Tibial nerve (tissue), 4 donors: ENCODE results near the gene HOXB9. TPM values are rescaled to one million over a fixed set of nuclear protein-coding genes. Genes with fewer than 3 reads are reported as not detected.

Experiments used
- DNase-seq, 2 donors: peaks; one replicate each; pipeline ENCODE4 v3.0.0-alpha.2; 2019; ENCODE audit warnings: low spot score in 2 of 2
- H3K27ac ChIP-seq, 4 donors: fragments of 200-600 bp; sonication (generic) in 3 of 4; one replicate each; pipeline ENCODE4 v1.5.1; 2017 to 2019; ENCODE audit warnings: mild to moderate bottlenecking in 1 of 4
- H3K27me3 ChIP-seq, 2 donors: fragments of 200-600 bp; sonication (generic) in 1 of 2; one replicate each; pipeline versions ENCODE4 v1.5.1 to v1.6.0; 2017 to 2019
- H3K36me3 ChIP-seq, 3 donors: fragments of 200-600 bp; sonication (generic); one replicate each; pipeline ENCODE4 v1.5.1; 2018 to 2019
- H3K4me1 ChIP-seq, 4 donors: fragments of 200-600 bp; sonication (generic) in 3 of 4; one replicate each; pipeline ENCODE4 v1.5.1; 2017 to 2019
- H3K4me3 ChIP-seq, 4 donors: fragments of 200-600 bp; sonication (generic) in 3 of 4; one replicate each; pipeline ENCODE4 v1.5.1; 2017 to 2019; ENCODE audit warnings: mild to moderate bottlenecking in 1 of 4, moderate library complexity in 1 of 4
- H3K9me3 ChIP-seq, 4 donors: fragments of 200-600 bp; sonication (generic) in 3 of 4; one replicate each; pipeline ENCODE4 v1.5.1; 2017 to 2019
- EP300 ChIP-seq, 2 donors: sonication (generic); formaldehyde crosslinking; IDR thresholded peaks; one replicate each; pipeline ENCODE4 v1.6.1; 2017; ENCODE audit warnings: antibody characterized with exemption in 2 of 2, mild to moderate bottlenecking in 1 of 2
- POLR2A ChIP-seq, 2 donors: fragments of 450-650 bp; IDR thresholded peaks; one replicate each; pipeline ENCODE4 v1.6.1; 2017; ENCODE audit warnings: antibody characterized with exemption in 2 of 2, mild to moderate bottlenecking in 2 of 2, moderate library complexity in 2 of 2
- WGBS, 2 donors: methylation state at CpG; one replicate each; pipeline ENCODE4 v1.1.5; 2018; 5-methylcytosine and 5-hydroxymethylcytosine counted together
- small RNA-seq: library from RNA; depleted of rRNA; stranded (forward); fragments of <200 nt; gene quantifications from one replicate; pipeline ENCODE3, GENCODE V24; 2016
- total RNA-seq, 4 donors: library from RNA; depleted of rRNA; stranded (reverse); fragments of >200 nt; gene quantifications; one replicate each; pipeline ENCODE4 v1.1.0, GENCODE V29; 2016
- TF ChIP-seq, protein P1 (sequence below), 5 experiments: fragments of 200-600 bp in 3 of 5; fragments of 450-650 bp in 2 of 5; sonication (generic) in 3 of 5; IDR thresholded peaks; one replicate each; pipeline ENCODE4 v1.5.1; 2016 to 2019; ENCODE audit warnings: antibody characterized with exemption in 5 of 5, mild to moderate bottlenecking in 3 of 5, moderate library complexity in 2 of 5

The HOXB9 gene
- total RNA-seq, 4 donors from 2014 or later, result 0.21 to 0.30 TPM; not detected in 2

GRCh38 chr17:48575673-48576478, 50.3 kb downstream of the HOXB9 start:
- WGBS, 2 donors, result 9 to 19% methylated on average over 22 of the region's 22 CpGs
- Histone ChIP-seq H3K27me3 (peaks cover 0 to 87% of the 10 kb centered on the region in 2 donors), H3K9me3 (no peaks in the 10 kb centered on the region), H3K27ac (peak overlapping the region; percentile 43 to 85 (median 81)), H3K36me3 (no peaks in the 10 kb centered on the region), H3K4me1 (peaks cover 0 to 67% (median 13%) of the 10 kb centered on the region in 4 donors), H3K4me3 (peak overlapping the region in 3 of 4 donors; percentile 34 to 58 (median 53))
- TF ChIP-seq, protein P1, sequence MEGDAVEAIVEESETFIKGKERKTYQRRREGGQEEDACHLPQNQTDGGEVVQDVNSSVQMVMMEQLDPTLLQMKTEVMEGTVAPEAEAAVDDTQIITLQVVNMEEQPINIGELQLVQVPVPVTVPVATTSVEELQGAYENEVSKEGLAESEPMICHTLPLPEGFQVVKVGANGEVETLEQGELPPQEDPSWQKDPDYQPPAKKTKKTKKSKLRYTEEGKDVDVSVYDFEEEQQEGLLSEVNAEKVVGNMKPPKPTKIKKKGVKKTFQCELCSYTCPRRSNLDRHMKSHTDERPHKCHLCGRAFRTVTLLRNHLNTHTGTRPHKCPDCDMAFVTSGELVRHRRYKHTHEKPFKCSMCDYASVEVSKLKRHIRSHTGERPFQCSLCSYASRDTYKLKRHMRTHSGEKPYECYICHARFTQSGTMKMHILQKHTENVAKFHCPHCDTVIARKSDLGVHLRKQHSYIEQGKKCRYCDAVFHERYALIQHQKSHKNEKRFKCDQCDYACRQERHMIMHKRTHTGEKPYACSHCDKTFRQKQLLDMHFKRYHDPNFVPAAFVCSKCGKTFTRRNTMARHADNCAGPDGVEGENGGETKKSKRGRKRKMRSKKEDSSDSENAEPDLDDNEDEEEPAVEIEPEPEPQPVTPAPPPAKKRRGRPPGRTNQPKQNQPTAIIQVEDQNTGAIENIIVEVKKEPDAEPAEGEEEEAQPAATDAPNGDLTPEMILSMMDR (IDR thresholded peaks at IDR 0.05), result no peak
- TF ChIP-seq POLR2A (IDR thresholded peaks at IDR 0.05) (no peak), EP300 (IDR thresholded peaks at IDR 0.05) (peak in 1 of 2 donors; percentile 30)
- no peak for DNase-seq

GRCh38 chr17:48575066-48575582, 51.0 kb downstream of the HOXB9 start:
- peak overlapping the region in 1 of 4 donors; percentile 1 for H3K4me3 ChIP-seq
- no peaks in the 10 kb centered on the region for H3K36me3 ChIP-seq
- no peaks in the 10 kb centered on the region for H3K9me3 ChIP-seq
- peaks cover 0 to 75% (median 13%) of the 10 kb centered on the region in 4 donors for H3K4me1 ChIP-seq
- peak overlapping the region; percentile 43 to 85 (median 81) for H3K27ac ChIP-seq
- 29% methylated on average over 7 of the region's 7 CpGs for WGBS, 2 donors
- DNase-seq, result no peak
- H3K27me3 ChIP-seq, result peaks cover 0 to 87% of the 10 kb centered on the region in 2 donors
- no peak for TF ChIP-seq EP300 (IDR thresholded peaks at IDR 0.05)
- TF ChIP-seq, protein P1 (IDR thresholded peaks at IDR 0.05), result no peak
- no peak for TF ChIP-seq POLR2A (IDR thresholded peaks at IDR 0.05)

- H3K36me3 ChIP-seq, result no peaks in the 10 kb centered on the region
- H3K4me1 ChIP-seq, result peaks cover 0 to 80% (median 13%) of the 10 kb centered on the region in 4 donors
- H3K4me3 ChIP-seq, result peak overlapping the region in 1 of 4 donors; percentile 9
- H3K27ac ChIP-seq, result peak overlapping the region; percentile 43 to 85 (median 81)
- 49 to 53% methylated on average over 8 of the region's 8 CpGs for WGBS, 2 donors
- no peaks in the 10 kb centered on the region for H3K9me3 ChIP-seq
- TF ChIP-seq POLR2A (IDR thresholded peaks at IDR 0.05) (no peak), EP300 (IDR thresholded peaks at IDR 0.05) (no peak)
- TF ChIP-seq, protein P1 (IDR thresholded peaks at IDR 0.05), result no peak
- peaks cover 0 to 87% of the 10 kb centered on the region in 2 donors for H3K27me3 ChIP-seq
- DNase-seq, result no peak
Observed at GRCh38 chr17:48574505-48575065, 51.6 kb downstream of the HOXB9 start.

- DNase-seq, result no peak
- WGBS, 2 donors, result 62 to 70% methylated on average over 1 of the region's 1 CpG
- H3K4me3 ChIP-seq, result no peak overlapping the region
- H3K9me3 ChIP-seq, result no peaks in the 10 kb centered on the region
- peaks cover 0 to 89% of the 10 kb centered on the region in 2 donors for H3K27me3 ChIP-seq
- H3K36me3 ChIP-seq, result no peaks in the 10 kb centered on the region
- H3K27ac ChIP-seq, result peak overlapping the region; percentile 19 to 85 (median 82)
- peaks cover 0 to 75% (median 11%) of the 10 kb centered on the region in 4 donors for H3K4me1 ChIP-seq
- TF ChIP-seq, protein P1 (IDR thresholded peaks at IDR 0.05), result no peak
- no peak for TF ChIP-seq POLR2A (IDR thresholded peaks at IDR 0.05)
Observed at GRCh38 chr17:48571826-48572417, 54.2 kb downstream of the HOXB9 start.

Small RNAs within 50 kb of the gene (small RNA-seq; reads per million reads assigned to genes)
- gene MIR196A1, result not detected

Other genes with a start within 250 kb of the HOXB9 start
- 1 to 10 TPM in 3 of 4 donors, under 1 TPM in 1; 0.59 to 2.0 (median 1.3) TPM for gene SKAP1, start 196.1 kb downstream of the HOXB9 start, total RNA-seq
- not detected for gene HOXB1, start 95.3 kb downstream of the HOXB9 start, total RNA-seq
- gene HOXB2, start 81.2 kb downstream of the HOXB9 start, total RNA-seq, result 10 to 100 TPM in 3 of 4 donors, 1 to 10 TPM in 1; 6.9 to 29.3 (median 19.2) TPM
- 1 to 10 TPM; 1.2 to 3.5 (median 2.0) TPM for gene HOXB4, start 48.0 kb downstream of the HOXB9 start, total RNA-seq
- 10 to 100 TPM in 2 of 4 donors, 1 to 10 TPM in 2; 3.7 to 14.1 (median 9.4) TPM for gene HOXB3, start 36.1 kb downstream of the HOXB9 start, total RNA-seq
- gene HOXB5, start 32.6 kb downstream of the HOXB9 start, total RNA-seq, result 1 to 10 TPM in 2 of 4 donors, not detected in 2; 1.6 to 1.8 TPM
- 1 to 10 TPM in 3 of 4 donors, under 1 TPM in 1; 0.66 to 5.1 (median 2.9) TPM for gene HOXB6, start 21.4 kb downstream of the HOXB9 start, total RNA-seq
- 1 to 10 TPM; 1.8 to 4.0 (median 2.3) TPM for gene HOXB7, start 15.3 kb downstream of the HOXB9 start, total RNA-seq
- under 1 TPM in 2 of 4 donors, not detected in 2; 0.66 to 0.90 TPM for gene HOXB8, start 11.1 kb downstream of the HOXB9 start, total RNA-seq
- gene PRAC1, start 96.2 kb upstream of the HOXB9 start, total RNA-seq, result not detected
- gene PRAC2, start 96.8 kb upstream of the HOXB9 start, total RNA-seq, result not detected
- not detected for gene HOXB13, start 102.4 kb upstream of the HOXB9 start, total RNA-seq
- gene TTLL6, start 190.9 kb upstream of the HOXB9 start, total RNA-seq, result 1 to 10 TPM in 2 of 4 donors, under 1 TPM in 2; 0.21 to 4.8 (median 0.99) TPM
- gene CALCOCO2, start 204.7 kb upstream of the HOXB9 start, total RNA-seq, result 100 to 1,000 TPM; 167 to 302 (median 232) TPM